Measurements from ENCODE around the gene ATP6V1G1. TPM values are rescaled to one million over a fixed set of nuclear protein-coding genes. Genes with fewer than 3 reads are reported as not detected.
A peak's percentile ranks its signal among the peaks of the same experiment; 100 is the strongest.

Gene ATP6V1G1
- total RNA-seq, 2 experiments from 2014 or later = 95.8 to 96.7 TPM

GRCh38 chr9:114624677-114625076, 37.1 kb downstream of the ATP6V1G1 start:
- Mint-ChIP-seq H3K9me3 (no peaks in the 10 kb centered on the region), H3K4me1 (peaks cover 9% of the 10 kb centered on the region), H3K4me3 (no peak overlapping the region), H3K27me3 (no peaks in the 10 kb centered on the region), H3K27ac (peak overlapping the region; percentile 4), H3K36me3 (peaks cover 38% of the 10 kb centered on the region)
- POLR2A ChIA-PET = no interaction called here
- ATAC-seq (ENCODE audit: low read depth) (no peak), DNase-seq (no peak)

DNA sequence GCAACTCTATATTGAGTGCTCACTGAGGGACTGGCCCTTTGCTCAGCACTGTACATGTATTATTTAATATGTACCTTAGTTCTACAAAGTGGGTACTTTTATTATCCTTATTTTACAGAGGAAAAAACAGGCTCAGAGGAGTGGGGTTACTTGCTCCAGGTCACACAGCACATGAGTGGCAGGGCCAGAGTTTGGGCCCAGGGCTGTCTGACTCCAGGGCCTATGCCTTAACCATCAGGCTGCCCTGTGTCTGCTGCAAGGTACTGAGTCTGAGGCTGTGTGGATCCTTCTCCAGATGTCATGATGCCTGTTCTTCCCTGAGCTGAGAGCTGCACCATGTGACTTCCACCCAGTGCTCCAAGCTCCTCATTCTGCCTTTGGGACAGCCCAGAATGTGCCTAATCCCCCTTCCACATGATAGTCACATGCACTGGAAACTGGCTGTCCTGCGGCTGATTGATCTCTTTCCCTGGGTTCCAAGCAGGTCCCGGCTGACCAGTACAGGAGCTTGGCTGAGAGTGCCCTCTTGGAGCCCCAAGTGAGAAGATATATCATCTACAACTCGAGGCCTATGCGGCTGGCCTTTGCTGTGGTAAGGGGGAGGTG, 38.9 kb downstream of the ATP6V1G1 start:
- Mint-ChIP-seq H3K36me3 (peaks cover 35% of the 10 kb centered on the region), H3K27ac (no peak overlapping the region), H3K27me3 (no peaks in the 10 kb centered on the region), H3K4me3 (no peak overlapping the region), H3K4me1 (peaks cover 7% of the 10 kb centered on the region), H3K9me3 (no peaks in the 10 kb centered on the region)
- no peak for ATAC-seq (ENCODE audit: low read depth)
- DNase-seq = no peak
- POLR2A ChIA-PET = interaction anchor here (1.1 kb wide), 1 partner anchor 15 kb away, joined by 3 read pairs; no protein-coding TSS in a partner anchor

- no peaks in the 10 kb centered on the region for H3K27me3 Mint-ChIP-seq
Observed at GRCh38 chr9:114627553-114627952, 40.0 kb downstream of the ATP6V1G1 start.

GRCh38 chr9:114629563-114630090, 42.1 kb downstream of the ATP6V1G1 start:
- Mint-ChIP-seq H3K4me3 (no peak overlapping the region), H3K27me3 (no peaks in the 10 kb centered on the region), H3K4me1 (peaks cover under 1% of the 10 kb centered on the region), H3K9me3 (no peaks in the 10 kb centered on the region), H3K36me3 (peaks cover 21% of the 10 kb centered on the region), H3K27ac (no peak overlapping the region)
- ATAC-seq (ENCODE audit: low read depth) (no peak), DNase-seq (no peak)
- POLR2A ChIA-PET = interaction anchor here (0.6 kb wide), 1 partner anchor 14 kb away, joined by 3 read pairs; no protein-coding TSS in a partner anchor

More at GRCh38 chr9:114627553-114627952, 40.0 kb downstream of the ATP6V1G1 start:
- no peak overlapping the region for H3K4me3 Mint-ChIP-seq
- POLR2A ChIA-PET = interaction anchor here (0.6 to 1.1 kb wide), 2 partner anchors 16 to 1812 kb away, joined by 3 read pairs; no protein-coding TSS in a partner anchor
- no peak for ATAC-seq (ENCODE audit: low read depth)
- no peaks in the 10 kb centered on the region for H3K9me3 Mint-ChIP-seq
- no peak overlapping the region for H3K27ac Mint-ChIP-seq
- peaks cover 2% of the 10 kb centered on the region for H3K4me1 Mint-ChIP-seq
- peaks cover 24% of the 10 kb centered on the region for H3K36me3 Mint-ChIP-seq
- DNase-seq = no peak

DNA sequence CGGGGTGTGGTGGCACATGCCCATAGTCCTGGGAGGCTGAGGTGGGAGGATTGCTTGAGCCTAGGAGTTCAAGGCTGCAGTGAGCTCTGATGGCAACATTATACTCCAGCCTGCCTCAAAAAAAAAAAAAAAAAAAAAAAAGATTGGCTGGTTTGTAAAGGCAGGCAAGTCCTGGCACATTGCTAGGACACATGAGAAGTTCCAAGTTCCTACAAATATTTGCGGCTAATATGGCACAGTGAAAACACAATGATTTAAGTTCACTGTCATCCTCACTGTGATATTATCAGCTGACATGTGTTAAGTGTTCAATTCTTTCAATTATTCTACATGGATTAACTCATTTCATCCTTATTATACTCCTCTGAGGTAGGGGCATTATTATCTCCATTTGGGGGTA, 43.6 kb downstream of the ATP6V1G1 start:
- Mint-ChIP-seq H3K4me3 (no peak overlapping the region), H3K4me1 (no peaks in the 10 kb centered on the region), H3K27ac (no peak overlapping the region), H3K27me3 (no peaks in the 10 kb centered on the region), H3K36me3 (peaks cover 24% of the 10 kb centered on the region), H3K9me3 (no peaks in the 10 kb centered on the region)
- POLR2A ChIA-PET = no interaction called here
- DNase-seq (no peak), ATAC-seq (ENCODE audit: low read depth) (no peak)

GRCh38 chr9:114633438-114634089, 46.0 kb downstream of the ATP6V1G1 start:
- H3K27ac Mint-ChIP-seq = no peak overlapping the region
- no peaks in the 10 kb centered on the region for H3K27me3 Mint-ChIP-seq
- POLR2A ChIA-PET = interaction anchor here (0.7 kb wide), 1 partner anchor 234 kb away, joined by 5 read pairs; no protein-coding TSS in a partner anchor
- no peak for ATAC-seq (ENCODE audit: low read depth)
- H3K4me1 Mint-ChIP-seq = no peaks in the 10 kb centered on the region
- H3K9me3 Mint-ChIP-seq = no peaks in the 10 kb centered on the region
- no peak overlapping the region for H3K4me3 Mint-ChIP-seq
- peaks cover 25% of the 10 kb centered on the region for H3K36me3 Mint-ChIP-seq
- no peak for DNase-seq

- peaks cover 32% of the 10 kb centered on the region for H3K36me3 Mint-ChIP-seq
Observed at GRCh38 chr9:114634387-114634786, 46.8 kb downstream of the ATP6V1G1 start.

DNA sequence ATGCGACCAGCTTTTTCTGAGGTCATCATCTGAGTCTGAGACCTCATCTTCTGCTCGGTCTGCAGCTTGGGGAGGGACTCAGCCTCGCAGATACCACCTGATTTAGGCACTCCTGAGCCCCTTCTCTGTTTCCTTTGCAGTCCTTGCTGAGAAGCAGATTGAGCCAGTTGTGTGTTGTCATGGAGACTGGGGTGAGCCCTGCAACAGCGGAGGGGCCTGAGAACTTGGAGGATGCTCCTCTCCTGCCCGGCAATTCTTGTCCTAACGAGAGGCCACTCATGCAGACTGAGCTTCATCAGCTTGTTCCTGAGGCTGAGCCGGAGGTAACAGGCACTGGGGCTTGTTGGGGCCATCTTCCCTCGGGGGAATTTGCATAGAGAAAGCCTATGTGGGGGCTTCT, 50.8 kb downstream of the ATP6V1G1 start:
- H3K27ac Mint-ChIP-seq = no peak overlapping the region
- H3K9me3 Mint-ChIP-seq = no peaks in the 10 kb centered on the region
- no peak for ATAC-seq (ENCODE audit: low read depth)
- POLR2A ChIA-PET = interaction anchor here (0.6 kb wide), 1 partner anchor 23 kb away, joined by 5 read pairs; no protein-coding TSS in a partner anchor
- DNase-seq = no peak
- H3K4me3 Mint-ChIP-seq = no peak overlapping the region
- H3K36me3 Mint-ChIP-seq = peaks cover 43% of the 10 kb centered on the region
- no peaks in the 10 kb centered on the region for H3K27me3 Mint-ChIP-seq
- no peaks in the 10 kb centered on the region for H3K4me1 Mint-ChIP-seq

More at GRCh38 chr9:114634387-114634786, 46.8 kb downstream of the ATP6V1G1 start:
- Mint-ChIP-seq H3K4me1 (no peaks in the 10 kb centered on the region), H3K4me3 (no peak overlapping the region), H3K9me3 (no peaks in the 10 kb centered on the region), H3K27ac (no peak overlapping the region), H3K27me3 (no peaks in the 10 kb centered on the region)
- no peak for ATAC-seq (ENCODE audit: low read depth)
- POLR2A ChIA-PET = no interaction called here
- no peak for DNase-seq

- Mint-ChIP-seq H3K4me3 (no peak overlapping the region), H3K27ac (no peak overlapping the region), H3K27me3 (no peaks in the 10 kb centered on the region), H3K9me3 (peaks cover 3% of the 10 kb centered on the region), H3K36me3 (peaks cover 53% of the 10 kb centered on the region), H3K4me1 (no peaks in the 10 kb centered on the region)
- DNase-seq = no peak
- ATAC-seq (ENCODE audit: low read depth) = no peak
- POLR2A ChIA-PET = interaction anchor here (0.5 kb wide), 1 partner anchor 76 kb away, joined by 3 read pairs; no protein-coding TSS in a partner anchor
Observed at GRCh38 chr9:114641967-114642366, 54.4 kb downstream of the ATP6V1G1 start.

DNA sequence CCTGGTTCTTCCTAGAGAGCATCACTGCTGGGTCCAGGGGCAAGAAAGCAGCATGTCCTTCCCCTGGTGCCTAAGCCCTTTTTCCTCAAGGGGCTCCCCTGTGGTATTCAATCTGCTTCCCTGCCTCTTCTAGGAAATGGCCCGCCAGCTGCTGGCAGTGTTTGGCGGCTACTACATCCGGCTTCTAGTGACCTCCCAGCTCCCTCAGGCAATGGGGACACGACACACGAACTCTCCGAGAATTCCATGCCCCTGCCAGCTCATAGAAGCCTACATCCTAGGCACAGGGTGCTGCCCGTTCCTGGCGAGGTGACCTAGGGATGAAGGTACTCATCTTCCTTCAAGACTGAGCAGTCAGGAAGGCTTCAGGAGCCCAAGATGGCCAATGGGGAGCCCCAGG, 55.4 kb downstream of the ATP6V1G1 start:
- Mint-ChIP-seq H3K4me3 (no peak overlapping the region), H3K27ac (no peak overlapping the region), H3K27me3 (no peaks in the 10 kb centered on the region), H3K36me3 (peaks cover 58% of the 10 kb centered on the region), H3K4me1 (no peaks in the 10 kb centered on the region), H3K9me3 (peaks cover 5% of the 10 kb centered on the region)
- POLR2A ChIA-PET = no interaction called here
- ATAC-seq (ENCODE audit: low read depth) (no peak), DNase-seq (no peak)

GRCh38 chr9:114643896-114644295, 56.3 kb downstream of the ATP6V1G1 start:
- Mint-ChIP-seq H3K9me3 (peaks cover 5% of the 10 kb centered on the region), H3K27ac (no peak overlapping the region), H3K4me3 (no peak overlapping the region), H3K27me3 (no peaks in the 10 kb centered on the region), H3K36me3 (peaks cover 65% of the 10 kb centered on the region), H3K4me1 (no peaks in the 10 kb centered on the region)
- DNase-seq (no peak), ATAC-seq (ENCODE audit: low read depth) (no peak)
- POLR2A ChIA-PET = no interaction called here
